Gastrocnemius medialis (tissue), 4 donors: ENCODE results near the gene TGFB1I1. TPM values are rescaled to one million over a fixed set of nuclear protein-coding genes. Genes with fewer than 3 reads are reported as not detected.

Experiments
- ATAC-seq, 2 donors: fragments of 150-250 bp; one replicate each; pipeline ENCODE4 v1.9.1; 2016
- DNase-seq, 2 donors: peaks; one replicate each; pipeline ENCODE4 v3.0.0-alpha.2; 2019
- H3K27ac ChIP-seq, 4 donors: fragments of 200-600 bp; sonication (generic); 1 replicate in 1 of 4; 2 replicates in 3 of 4; pipeline ENCODE4 v1.5.1; 2016 to 2018; ENCODE audit warnings: mild to moderate bottlenecking in 2 of 4, moderate library complexity in 1 of 4
- H3K27me3 ChIP-seq, 3 donors: fragments of 200-600 bp; sonication (generic) in 2 of 3; 1 replicate in 1 of 3; 2 replicates in 2 of 3; pipeline versions ENCODE4 v1.5.1 to v1.6.0; 2016 to 2019; ENCODE audit warnings: mild to moderate bottlenecking in 1 of 3, moderate library complexity in 1 of 3
- H3K36me3 ChIP-seq, 2 donors: fragments of 200-600 bp; sonication (generic) in 1 of 2; one replicate each; pipeline ENCODE4 v1.5.1; 2017 to 2018
- H3K4me1 ChIP-seq, 2 donors: fragments of 200-600 bp; sonication (generic) in 1 of 2; one replicate each; pipeline ENCODE4 v1.5.1; 2016 to 2017; ENCODE audit warnings: mild to moderate bottlenecking in 2 of 2
- H3K4me3 ChIP-seq, 4 donors: fragments of 200-600 bp; sonication (generic) in 3 of 4; 1 replicate in 1 of 4; 2 replicates in 3 of 4; pipeline ENCODE4 v1.5.1; 2016 to 2019; ENCODE audit warnings: mild to moderate bottlenecking in 2 of 4
- H3K9me3 ChIP-seq, 3 donors: fragments of 200-600 bp; sonication (generic) in 2 of 3; 1 replicate in 1 of 3; 2 replicates in 2 of 3; pipeline ENCODE4 v1.5.1; 2016 to 2019
- CTCF ChIP-seq, 5 experiments: fragments of 450-650 bp in 3 of 5; fragments of 200-600 bp in 2 of 5; sonication (generic) in 2 of 5; IDR thresholded peaks in 4 of 5; conservative IDR thresholded peaks in 1 of 5; 1 replicate in 4 of 5; 2 replicates in 1 of 5; pipeline ENCODE4 v1.5.1; 2016 to 2019; ENCODE audit warnings: antibody characterized with exemption in 5 of 5, mild to moderate bottlenecking in 3 of 5, moderate library complexity in 3 of 5
- POLR2A ChIP-seq, 2 donors: fragments of 450-650 bp; IDR thresholded peaks; one replicate each; pipeline ENCODE4 v1.6.1; 2017; ENCODE audit warnings: antibody characterized with exemption in 2 of 2, mild to moderate bottlenecking in 2 of 2, moderate library complexity in 2 of 2
- in situ Hi-C, 4 donors: fragments of 200-750 bp; cut with MboI; loops; one replicate each; pipeline versions ENCODE4 v1.15.0 to v1.8.0; 2017; ENCODE audit warnings: low sequenced_read_pairs in 4 of 4
- intact Hi-C: fragments of 100-400 bp; cut with DNase I; formaldehyde crosslinking; loops from one replicate; pipeline ENCODE4 v1.15.1; 2023; ENCODE audit warnings: low total_unique reads
- total RNA-seq, 4 donors: library from RNA; depleted of rRNA; stranded (reverse); fragments of >200 nt; gene quantifications; one replicate each; pipeline versions ENCODE4 v1.1.0 to v1.2.3, GENCODE V29; 2016

TGFB1I1 gene
- total RNA-seq, 4 donors from 2014 or later, result 4.6 to 14.4 (median 7.4) TPM

- no peaks in the 10 kb centered on the region for H3K36me3 ChIP-seq
- TF ChIP-seq CTCF (IDR thresholded peaks at IDR 0.05 in 4 of 5, conservative IDR thresholded peaks at IDR 0.05 in 1 of 5), result peak; percentile 47 to 71 (median 65)
- no peak for TF ChIP-seq POLR2A (IDR thresholded peaks at IDR 0.05)
- no peaks in the 10 kb centered on the region for H3K9me3 ChIP-seq
- peak in 1 of 2 donors; percentile 84 for DNase-seq
- H3K27ac ChIP-seq, result peak overlapping the region; percentile 90 to 99 (median 94)
- peak; percentile 12 to 33 for ATAC-seq
- H3K27me3 ChIP-seq, result no peaks in the 10 kb centered on the region
- in situ Hi-C loops, result loop anchor here in 1 of 4 donors (10.0 kb wide), 1 partner anchor 53 kb away; the partner anchor contains the start of gene RUSF1
- no peak overlapping the region for H3K4me3 ChIP-seq
- intact Hi-C loops, result loop anchor here (2.0 kb wide), 1 partner anchor 271 kb away; the partner anchor contains the start of gene FUS
- peaks cover 52 to 53% of the 10 kb centered on the region in 2 donors for H3K4me1 ChIP-seq
Measured at GRCh38 chr16:31451681-31452351, 20.1 kb upstream of the TGFB1I1 start.

GRCh38 chr16:31452631-31453106 is 19.3 kb upstream of the TGFB1I1 start:
- Histone ChIP-seq H3K27ac (peak overlapping the region; percentile 90 to 99 (median 94)), H3K4me1 (peaks cover 61 to 62% of the 10 kb centered on the region in 2 donors), H3K4me3 (peak overlapping the region in 2 of 4 donors; percentile 23 to 24), H3K27me3 (no peaks in the 10 kb centered on the region), H3K9me3 (no peaks in the 10 kb centered on the region), H3K36me3 (no peaks in the 10 kb centered on the region)
- DNase-seq (no peak), ATAC-seq (peak in 1 of 2 donors; percentile 18)
- TF ChIP-seq CTCF (IDR thresholded peaks at IDR 0.05 in 4 of 5, conservative IDR thresholded peaks at IDR 0.05 in 1 of 5) (no peak), POLR2A (IDR thresholded peaks at IDR 0.05) (no peak)
- in situ Hi-C loops (loop anchor here in 1 of 4 donors (10.0 kb wide), 1 partner anchor 52 kb away; the partner anchor contains the start of gene RUSF1), intact Hi-C loops (loop anchor here (1.0 to 2.0 kb wide), 3 partner anchors 24 to 272 kb away; partner anchors contain the start of genes COX6A2, FUS and TRIM72)

GRCh38 chr16:31453255-31454204 is 18.4 kb upstream of the TGFB1I1 start:
- DNase-seq (peak; percentile 82 to 94), ATAC-seq (peak; percentile 77 to 83)
- Histone ChIP-seq H3K4me1 (peaks cover 65 to 68% of the 10 kb centered on the region in 2 donors), H3K36me3 (no peaks in the 10 kb centered on the region), H3K4me3 (peak overlapping the region; percentile 13 to 24 (median 18)), H3K9me3 (no peaks in the 10 kb centered on the region), H3K27me3 (no peaks in the 10 kb centered on the region), H3K27ac (peak overlapping the region; percentile 90 to 99 (median 94))
- in situ Hi-C loops (loop anchor here in 1 of 4 donors (10.0 kb wide), 1 partner anchor 51 kb away; the partner anchor contains the start of gene RUSF1), intact Hi-C loops (loop anchor here (1.0 to 2.0 kb wide), 3 partner anchors 25 to 273 kb away; partner anchors contain the start of genes COX6A2, FUS and TRIM72)
- TF ChIP-seq POLR2A (IDR thresholded peaks at IDR 0.05), result peak in 1 of 2 donors; percentile 39
- TF ChIP-seq CTCF (IDR thresholded peaks at IDR 0.05 in 4 of 5, conservative IDR thresholded peaks at IDR 0.05 in 1 of 5), result no peak

- intact Hi-C loops, result loop anchor here (5.0 kb wide), 2 partner anchors 348 to 423 kb away; partner anchors contain the start of genes BCKDK and STX4
- H3K27me3 ChIP-seq, result no peaks in the 10 kb centered on the region
- no peaks in the 10 kb centered on the region for H3K36me3 ChIP-seq
- TF ChIP-seq CTCF (IDR thresholded peaks at IDR 0.05 in 4 of 5, conservative IDR thresholded peaks at IDR 0.05 in 1 of 5), result peak in 1 of 5 experiments; percentile 24
- no peak for TF ChIP-seq POLR2A (IDR thresholded peaks at IDR 0.05)
- ATAC-seq (no peak), DNase-seq (peak in 1 of 2 donors; percentile 46)
- in situ Hi-C loops, result loop anchor here in 1 of 4 donors (10.0 kb wide), 1 partner anchor 49 kb away; the partner anchor contains the start of gene RUSF1
- no peaks in the 10 kb centered on the region for H3K9me3 ChIP-seq
- H3K27ac ChIP-seq, result peak overlapping the region; percentile 90 to 99 (median 94)
- peaks cover 74 to 76% of the 10 kb centered on the region in 2 donors for H3K4me1 ChIP-seq
- peak overlapping the region in 2 of 4 donors; percentile 11 to 18 for H3K4me3 ChIP-seq
Measured at GRCh38 chr16:31455601-31456314, 16.2 kb upstream of the TGFB1I1 start.
